ENCODE data around the gene PLEKHM1.
A peak's percentile ranks its signal among the peaks of the same experiment; 100 is the strongest.

PLEKHM1 gene

GRCh38 chr17:45395569-45396415, 94.7 kb downstream of the PLEKHM1 start:
- no peak for DNase-seq

GRCh38 chr17:45394913-45395568, 95.5 kb downstream of the PLEKHM1 start:
- peak; percentile 44 for DNase-seq

GRCh38 chr17:45394564-45394912, 96.0 kb downstream of the PLEKHM1 start:
- no peak for DNase-seq

- no peak for DNase-seq
These were observed 96.4 kb downstream of the PLEKHM1 start for GRCh38 chr17:45394091-45394490.

- no peak for DNase-seq
These were observed 97.1 kb downstream of the PLEKHM1 start for GRCh38 chr17:45393411-45393810.

GRCh38 chr17:45391918-45392317, 98.6 kb downstream of the PLEKHM1 start:
- no peak for DNase-seq

GRCh38 chr17:45391291-45391690, 99.2 kb downstream of the PLEKHM1 start:
- DNase-seq = no peak

- no peak for DNase-seq
These were observed 101.2 kb downstream of the PLEKHM1 start for GRCh38 chr17:45389354-45389753.

GRCh38 chr17:45388604-45389325, 101.8 kb downstream of the PLEKHM1 start:
- DNase-seq = no peak

GRCh38 chr17:45387739-45388138, 102.8 kb downstream of the PLEKHM1 start:
- DNase-seq = no peak

- DNase-seq = no peak
These were observed 104.3 kb downstream of the PLEKHM1 start for GRCh38 chr17:45386178-45386577.

Measured in stimulated activated CD4-positive, alpha-beta T cell treated with anti-CD3 and anti-CD28 coated beads, Interleukin-4, amount 100 ng/mL, for 24 hours (primary cell).